ENCODE measurements around the gene PPP6R3. TPM values are rescaled to one million over a fixed set of nuclear protein-coding genes. Genes with fewer than 3 reads are reported as not detected.
"Not testable (repeated sequence)": the region's sequence is repeated elsewhere in the genome, so short reads cannot be mapped to it uniquely, and the experiment has no call there.

The PPP6R3 gene
- total RNA-seq, 2 donors from 2014 or later, result 110 to 138 TPM

DNA sequence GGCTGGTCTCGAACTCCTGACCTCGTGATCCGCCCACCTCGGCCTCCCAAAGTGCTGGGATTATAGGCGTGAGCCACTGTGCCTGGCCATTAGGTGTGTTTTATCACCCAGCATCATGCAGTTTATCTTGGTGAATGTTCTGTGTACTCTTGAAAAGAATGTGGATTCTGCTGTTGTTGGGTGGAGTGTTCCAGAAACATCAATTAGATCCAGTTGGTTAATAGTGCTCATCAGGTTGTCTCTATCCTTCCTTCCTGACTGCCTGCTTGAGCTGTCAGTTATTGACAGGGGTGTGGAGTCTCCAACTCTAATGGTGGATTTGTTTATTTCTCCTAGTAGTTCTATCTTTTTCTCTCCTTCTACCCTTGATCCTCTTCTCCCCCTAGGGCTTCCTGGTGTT, 30.2 kb upstream of the PPP6R3 start:
- no peak for ATAC-seq (replicated peaks)
- Mint-ChIP-seq H3K27me3 (no peaks in the 10 kb centered on the region), H3K4me1 (no peaks in the 10 kb centered on the region), H3K36me3 (ENCODE audit: low read depth) (no peaks in the 10 kb centered on the region), H3K4me3 (no peak overlapping the region), H3K27ac (no peak overlapping the region), H3K9me3 (peaks cover 13% of the 10 kb centered on the region)

DNA sequence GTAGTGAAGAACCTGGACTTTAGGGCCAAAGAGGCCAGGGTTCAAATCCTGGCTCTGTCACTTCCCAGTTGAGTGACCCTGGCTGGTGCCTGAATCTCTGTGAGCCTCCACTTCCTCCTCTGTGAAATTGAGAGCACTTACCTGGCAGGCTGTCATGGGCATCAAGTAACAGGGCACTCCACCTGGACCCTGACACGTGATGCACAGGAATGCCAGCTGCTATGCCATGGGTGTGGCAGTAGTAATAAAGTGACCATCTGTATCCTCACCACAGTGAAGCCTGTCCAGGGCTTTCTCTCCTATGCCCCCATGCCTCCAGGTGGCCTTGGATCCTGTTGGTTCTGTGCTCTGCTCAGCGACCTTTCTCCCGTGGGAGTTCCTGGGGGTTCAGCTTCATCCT, 29.8 kb upstream of the PPP6R3 start:
- H3K27ac Mint-ChIP-seq, result no peak overlapping the region
- H3K27me3 Mint-ChIP-seq, result no peaks in the 10 kb centered on the region
- H3K4me3 Mint-ChIP-seq, result no peak overlapping the region
- no peak for ATAC-seq (replicated peaks)
- no peaks in the 10 kb centered on the region for H3K36me3 Mint-ChIP-seq (ENCODE audit: low read depth)
- peaks cover 13% of the 10 kb centered on the region for H3K9me3 Mint-ChIP-seq
- no peaks in the 10 kb centered on the region for H3K4me1 Mint-ChIP-seq

DNA sequence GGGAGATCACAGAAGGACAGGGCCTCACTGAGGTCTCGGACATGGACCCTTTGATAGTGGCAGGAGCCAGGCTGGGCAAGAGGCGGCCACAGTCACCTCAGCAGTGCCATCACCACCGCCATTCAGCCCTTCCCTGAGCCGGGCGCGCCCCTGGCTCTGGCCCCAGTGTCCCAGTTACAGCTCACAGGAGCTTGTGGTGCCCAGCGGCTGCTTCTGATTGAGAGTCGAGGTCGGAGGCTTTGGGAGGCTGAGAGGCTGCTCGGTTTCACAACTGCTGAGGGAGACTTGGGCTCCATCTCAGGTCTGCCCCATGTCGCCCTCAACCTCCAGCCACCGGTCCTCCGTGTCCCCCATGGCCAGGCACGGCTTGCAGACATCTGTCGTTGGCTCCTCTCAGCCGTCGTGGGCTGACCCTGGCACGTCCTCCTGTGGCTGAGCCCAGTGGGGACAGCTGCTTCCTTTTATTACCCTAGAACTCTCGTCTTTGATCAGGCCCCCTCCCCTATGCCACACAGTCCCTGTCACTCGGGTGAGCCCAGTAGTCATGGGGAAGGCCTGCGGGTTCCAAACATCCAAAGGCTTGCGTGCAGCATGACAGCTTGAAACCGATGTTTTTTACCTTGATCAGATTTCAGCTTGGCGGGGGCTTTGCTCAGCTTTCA, 28.4 kb upstream of the PPP6R3 start:
- ATAC-seq (replicated peaks), result no peak
- H3K9me3 Mint-ChIP-seq, result peaks cover 13% of the 10 kb centered on the region
- H3K27me3 Mint-ChIP-seq, result no peaks in the 10 kb centered on the region
- H3K36me3 Mint-ChIP-seq (ENCODE audit: low read depth), result no peaks in the 10 kb centered on the region
- no peak overlapping the region for H3K4me3 Mint-ChIP-seq
- H3K4me1 Mint-ChIP-seq, result peaks cover under 1% of the 10 kb centered on the region
- no peak overlapping the region for H3K27ac Mint-ChIP-seq

DNA sequence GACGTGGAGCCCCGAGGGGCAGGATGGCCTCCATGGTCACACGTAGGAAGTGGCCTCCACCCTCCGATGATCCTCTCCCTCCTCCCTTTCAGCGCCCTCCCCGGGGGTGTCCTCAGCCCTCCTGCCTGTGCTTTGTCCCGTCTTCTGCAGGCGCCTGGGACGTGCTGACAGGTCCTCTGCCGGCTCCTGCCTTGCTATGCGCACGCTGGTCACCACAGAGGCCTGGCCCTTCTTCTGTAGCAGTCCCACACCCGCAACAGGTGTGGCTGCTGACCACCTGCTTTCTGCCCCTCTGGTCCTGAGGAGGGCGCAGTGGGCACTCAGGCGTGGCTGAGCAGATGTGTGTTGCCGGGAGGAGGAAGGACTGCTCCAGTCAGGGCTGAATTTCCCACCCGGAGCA, 27.7 kb upstream of the PPP6R3 start:
- Mint-ChIP-seq H3K9me3 (peaks cover 13% of the 10 kb centered on the region), H3K4me1 (peaks cover 4% of the 10 kb centered on the region), H3K4me3 (no peak overlapping the region), H3K27ac (no peak overlapping the region), H3K27me3 (no peaks in the 10 kb centered on the region), H3K36me3 (ENCODE audit: low read depth) (no peaks in the 10 kb centered on the region)
- ATAC-seq (replicated peaks), result no peak

DNA sequence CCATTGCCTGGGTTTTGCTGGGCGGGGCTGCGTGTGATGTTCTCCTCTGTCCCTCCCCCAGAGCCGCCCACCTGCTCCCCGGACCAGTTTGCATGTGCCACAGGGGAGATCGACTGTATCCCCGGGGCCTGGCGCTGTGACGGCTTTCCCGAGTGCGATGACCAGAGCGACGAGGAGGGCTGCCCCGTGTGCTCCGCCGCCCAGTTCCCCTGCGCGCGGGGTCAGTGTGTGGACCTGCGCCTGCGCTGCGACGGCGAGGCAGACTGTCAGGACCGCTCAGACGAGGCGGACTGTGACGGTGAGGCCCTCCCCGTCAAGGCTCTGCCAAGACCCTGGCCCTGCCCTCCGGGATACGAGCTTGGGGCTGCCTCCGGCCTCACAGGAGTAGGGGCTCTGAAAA, 27.0 kb upstream of the PPP6R3 start:
- no peak for ATAC-seq (replicated peaks)
- no peaks in the 10 kb centered on the region for H3K36me3 Mint-ChIP-seq (ENCODE audit: low read depth)
- peaks cover 10% of the 10 kb centered on the region for H3K9me3 Mint-ChIP-seq
- no peaks in the 10 kb centered on the region for H3K27me3 Mint-ChIP-seq
- no peak overlapping the region for H3K4me3 Mint-ChIP-seq
- H3K4me1 Mint-ChIP-seq, result peaks cover 4% of the 10 kb centered on the region
- no peak overlapping the region for H3K27ac Mint-ChIP-seq

DNA sequence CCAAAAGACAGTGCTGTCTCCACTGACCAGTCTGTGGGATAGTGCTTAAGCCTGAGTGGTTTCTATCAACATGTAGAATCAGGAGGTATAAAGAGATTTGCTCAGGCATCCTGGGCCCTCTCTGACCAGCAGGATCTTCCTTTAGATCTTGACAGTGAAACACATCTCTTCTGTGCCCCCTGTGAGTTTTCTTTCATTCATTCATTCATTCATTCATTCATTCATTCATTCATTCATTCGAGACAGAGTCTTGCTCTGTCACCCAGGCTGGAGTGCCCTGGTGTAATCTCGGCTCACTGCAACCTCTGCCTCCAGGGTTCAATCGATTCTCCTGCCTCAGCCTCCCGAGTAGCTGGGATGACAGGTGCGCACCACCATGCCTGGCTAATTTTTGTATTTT, 26.4 kb upstream of the PPP6R3 start:
- not testable (repeated sequence) for H3K27ac Mint-ChIP-seq; H3K36me3 Mint-ChIP-seq (ENCODE audit: low read depth); H3K4me1 Mint-ChIP-seq; H3K9me3 Mint-ChIP-seq; H3K4me3 Mint-ChIP-seq; ATAC-seq (replicated peaks); H3K27me3 Mint-ChIP-seq

DNA sequence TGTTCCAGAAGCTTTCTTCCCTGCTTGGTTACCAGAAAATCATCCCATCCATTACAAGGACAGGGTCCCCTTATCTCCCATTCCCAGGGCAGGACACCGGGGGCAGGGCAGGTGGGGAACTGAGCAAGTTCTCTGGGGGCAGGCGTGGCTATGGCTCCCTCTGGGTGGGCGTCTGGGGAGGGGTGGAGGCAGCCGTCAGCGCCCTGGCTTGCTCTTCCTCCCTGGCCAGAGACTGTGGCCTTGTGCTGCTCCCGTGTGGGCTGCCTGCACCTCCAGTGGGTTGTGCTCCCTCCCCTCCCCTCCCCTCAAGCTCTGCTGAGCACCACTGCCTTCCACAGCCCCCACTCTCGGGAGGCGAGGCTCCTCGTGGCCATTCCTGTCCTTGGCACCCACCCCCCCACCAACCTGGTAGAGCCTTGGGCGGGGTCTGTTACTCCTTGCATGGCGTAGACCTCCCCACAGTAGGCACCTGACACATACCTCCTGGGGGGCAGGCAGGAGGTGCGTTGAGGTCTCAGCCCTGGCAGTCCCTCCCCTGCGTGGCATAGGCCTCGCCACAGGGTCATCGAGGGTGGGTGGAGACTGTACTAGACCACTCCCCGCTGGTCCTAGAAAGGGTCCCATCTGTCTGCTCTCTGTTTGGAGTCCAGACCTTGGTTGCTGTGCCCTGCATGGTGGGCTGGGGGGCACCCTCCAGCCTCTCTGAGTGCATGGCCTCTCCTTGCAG, 24.2 kb upstream of the PPP6R3 start:
- H3K9me3 Mint-ChIP-seq, result no peaks in the 10 kb centered on the region
- no peak overlapping the region for H3K4me3 Mint-ChIP-seq
- H3K27ac Mint-ChIP-seq, result no peak overlapping the region
- peaks cover 4% of the 10 kb centered on the region for H3K4me1 Mint-ChIP-seq
- no peak for ATAC-seq (replicated peaks)
- no peaks in the 10 kb centered on the region for H3K36me3 Mint-ChIP-seq (ENCODE audit: low read depth)
- H3K27me3 Mint-ChIP-seq, result no peaks in the 10 kb centered on the region

DNA sequence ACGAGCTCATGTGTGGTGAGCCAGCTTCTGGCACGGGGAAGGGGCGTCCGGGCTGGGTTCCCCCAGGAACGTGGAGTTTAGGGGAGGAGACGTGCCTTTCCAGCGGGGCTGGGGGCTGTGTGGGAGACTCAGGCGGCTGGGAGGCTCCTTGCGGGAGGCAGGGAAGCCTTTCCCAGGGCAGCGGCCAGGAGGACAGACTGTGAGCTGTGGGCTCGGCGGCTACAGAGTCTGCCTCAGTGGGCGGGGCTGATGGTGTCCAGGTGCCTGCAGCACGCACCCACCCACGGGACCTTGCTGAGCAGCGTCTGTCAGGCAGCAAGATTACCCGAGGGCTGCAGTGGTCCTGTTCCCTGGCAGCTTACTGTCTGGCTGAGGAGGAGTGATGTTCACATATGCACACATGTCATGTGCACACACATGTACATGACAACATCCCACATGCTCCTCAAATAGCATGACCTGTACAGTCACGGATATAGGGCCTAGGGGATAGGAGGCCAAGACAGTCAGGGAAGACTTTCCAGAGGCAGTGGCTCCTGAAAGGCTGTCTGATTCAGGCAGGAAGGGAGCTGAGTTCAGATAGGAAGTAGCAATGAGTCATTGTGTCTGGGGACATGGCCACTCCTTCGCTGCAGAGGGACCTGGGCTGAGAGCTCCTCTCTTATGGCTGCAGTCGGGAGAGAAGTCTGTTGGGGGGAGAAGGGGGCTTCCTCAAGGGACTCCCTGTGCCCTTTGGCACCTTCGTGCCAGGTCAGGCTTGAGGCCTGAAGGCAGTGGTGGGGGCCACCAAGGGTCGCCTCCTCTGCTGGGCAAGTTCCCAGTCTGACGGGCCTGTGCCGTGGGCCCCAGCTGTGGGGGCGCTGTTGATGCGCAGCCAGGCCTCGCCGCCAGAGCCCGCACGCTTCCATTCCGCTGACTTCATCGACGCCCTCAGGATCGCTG, 23.3 kb upstream of the PPP6R3 start:
- Mint-ChIP-seq H3K27ac (no peak overlapping the region), H3K4me1 (peaks cover 4% of the 10 kb centered on the region), H3K9me3 (no peaks in the 10 kb centered on the region), H3K4me3 (no peak overlapping the region), H3K27me3 (no peaks in the 10 kb centered on the region), H3K36me3 (ENCODE audit: low read depth) (no peaks in the 10 kb centered on the region)
- ATAC-seq (replicated peaks), result peak; percentile 52

DNA sequence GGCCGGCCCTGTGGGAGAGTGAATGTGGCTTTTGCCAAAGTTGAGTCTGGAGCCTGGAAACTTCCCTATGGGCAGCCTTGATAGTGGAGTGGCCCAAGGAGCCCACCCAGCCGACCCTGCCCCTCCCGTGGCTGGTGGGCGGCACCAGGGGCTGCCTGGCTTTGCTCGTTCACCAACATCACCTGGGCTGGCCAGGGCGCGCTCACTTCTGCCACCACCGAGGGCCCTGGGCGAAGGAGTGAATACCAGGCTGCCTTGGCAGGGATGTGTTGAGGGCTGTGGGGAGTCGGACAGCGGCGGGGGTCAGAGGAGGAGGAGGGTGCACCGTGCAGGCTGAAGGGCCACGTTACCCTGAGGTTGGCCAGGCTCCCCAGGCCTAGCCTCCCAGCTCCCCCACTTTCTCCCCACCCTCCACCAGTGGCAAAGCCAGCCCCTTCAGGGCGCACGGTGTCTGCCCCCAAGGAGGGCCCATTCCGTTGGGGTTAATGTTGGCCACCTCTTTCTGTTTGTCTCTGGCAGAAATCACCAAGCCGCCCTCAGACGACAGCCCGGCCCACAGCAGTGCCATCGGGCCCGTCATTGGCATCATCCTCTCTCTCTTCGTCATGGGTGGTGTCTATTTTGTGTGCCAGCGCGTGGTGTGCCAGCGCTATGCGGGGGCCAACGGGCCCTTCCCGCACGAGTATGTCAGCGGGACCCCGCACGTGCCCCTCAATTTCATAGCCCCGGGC, 22.5 kb upstream of the PPP6R3 start:
- no peaks in the 10 kb centered on the region for H3K27me3 Mint-ChIP-seq
- H3K9me3 Mint-ChIP-seq, result no peaks in the 10 kb centered on the region
- no peak overlapping the region for H3K4me3 Mint-ChIP-seq
- no peak overlapping the region for H3K27ac Mint-ChIP-seq
- no peaks in the 10 kb centered on the region for H3K36me3 Mint-ChIP-seq (ENCODE audit: low read depth)
- ATAC-seq (replicated peaks), result no peak
- H3K4me1 Mint-ChIP-seq, result peaks cover 4% of the 10 kb centered on the region

DNA sequence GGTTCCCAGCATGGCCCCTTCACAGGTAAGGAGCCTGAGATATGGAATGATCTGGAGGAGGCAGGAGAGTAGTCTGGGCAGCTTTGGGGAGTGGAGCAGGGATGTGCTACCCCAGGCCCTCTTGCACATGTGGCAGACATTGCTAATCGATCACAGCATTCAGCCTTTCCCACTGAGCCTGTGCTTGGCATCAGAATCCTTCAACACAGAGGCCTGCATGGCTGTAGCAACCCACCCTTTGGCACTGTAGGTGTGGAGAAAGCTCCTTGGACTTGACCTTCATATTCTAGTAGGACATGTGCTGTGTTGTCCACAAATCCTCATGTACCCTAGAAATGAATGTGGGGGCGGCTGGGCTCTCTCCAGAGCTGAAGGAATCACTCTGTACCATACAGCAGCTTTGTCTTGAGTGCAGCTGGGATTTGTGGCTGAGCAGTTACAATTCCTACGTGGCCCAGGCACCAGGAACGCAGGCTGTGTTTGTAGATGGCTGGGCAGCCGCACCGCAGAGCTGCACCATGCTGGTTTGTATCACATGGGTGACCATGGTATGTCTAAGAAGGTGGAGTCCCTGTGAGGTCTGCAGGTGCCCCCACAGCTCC, 21.8 kb upstream of the PPP6R3 start:
- ATAC-seq (replicated peaks), result no peak
- H3K27ac Mint-ChIP-seq, result no peak overlapping the region
- H3K27me3 Mint-ChIP-seq, result no peaks in the 10 kb centered on the region
- no peaks in the 10 kb centered on the region for H3K36me3 Mint-ChIP-seq (ENCODE audit: low read depth)
- no peak overlapping the region for H3K4me3 Mint-ChIP-seq
- peaks cover 4% of the 10 kb centered on the region for H3K4me1 Mint-ChIP-seq
- H3K9me3 Mint-ChIP-seq, result no peaks in the 10 kb centered on the region

DNA sequence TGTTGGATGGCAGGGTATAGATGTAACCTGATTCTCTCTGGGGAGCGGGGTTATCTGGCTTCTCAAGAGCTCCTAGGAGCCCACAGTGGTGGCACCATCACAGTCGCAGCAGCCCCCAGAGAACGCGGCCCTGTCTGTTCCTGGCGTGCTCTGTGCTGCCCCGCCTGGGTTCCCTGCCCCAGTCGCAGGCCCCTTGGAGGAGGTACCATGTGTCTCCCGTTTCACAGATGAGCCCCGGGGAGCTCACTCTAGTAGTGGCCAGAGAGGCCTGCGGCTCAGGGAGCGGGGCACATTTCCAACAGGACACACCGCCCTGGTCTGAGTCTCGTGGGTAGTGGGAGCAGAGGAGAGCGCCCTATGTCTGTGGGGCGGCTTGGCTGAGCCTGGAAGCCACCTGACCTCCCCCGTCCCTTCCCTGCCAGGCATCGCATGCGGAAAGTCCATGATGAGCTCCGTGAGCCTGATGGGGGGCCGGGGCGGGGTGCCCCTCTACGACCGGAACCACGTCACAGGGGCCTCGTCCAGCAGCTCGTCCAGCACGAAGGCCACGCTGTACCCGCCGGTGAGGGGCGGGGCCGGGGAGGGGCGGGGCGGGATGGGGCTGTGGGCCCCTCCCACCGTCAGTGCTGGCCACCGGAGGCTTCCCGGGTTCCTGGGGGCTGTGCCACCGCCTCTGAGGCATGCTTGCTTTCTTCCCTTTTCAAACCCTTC, 21.0 kb upstream of the PPP6R3 start:
- Mint-ChIP-seq H3K27me3 (no peaks in the 10 kb centered on the region), H3K4me3 (no peak overlapping the region), H3K9me3 (no peaks in the 10 kb centered on the region), H3K27ac (no peak overlapping the region), H3K36me3 (ENCODE audit: low read depth) (no peaks in the 10 kb centered on the region), H3K4me1 (peaks cover 4% of the 10 kb centered on the region)
- ATAC-seq (replicated peaks), result no peak

DNA sequence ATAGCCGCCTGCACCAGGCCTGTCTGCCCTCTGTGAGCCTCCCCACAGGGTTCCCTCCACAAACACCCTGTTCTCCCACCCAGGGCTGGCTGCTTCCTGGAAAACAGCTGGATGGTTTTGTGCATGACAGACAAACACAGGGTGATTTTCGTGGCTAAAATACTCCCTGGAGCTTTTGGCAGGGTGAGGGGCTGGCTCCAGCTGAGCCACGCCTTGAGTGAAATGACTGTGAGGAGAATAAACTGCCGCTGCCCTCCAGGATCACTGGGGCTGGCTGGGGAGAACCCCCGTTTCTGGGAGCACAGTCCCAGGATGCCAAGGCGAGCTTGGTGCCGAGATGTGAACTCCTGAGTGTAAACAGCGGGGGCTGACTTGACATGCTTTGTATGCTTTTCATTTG, 20.3 kb upstream of the PPP6R3 start:
- Mint-ChIP-seq H3K9me3 (no peaks in the 10 kb centered on the region), H3K36me3 (ENCODE audit: low read depth) (no peaks in the 10 kb centered on the region), H3K4me1 (peaks cover 4% of the 10 kb centered on the region), H3K27me3 (no peaks in the 10 kb centered on the region), H3K4me3 (no peak overlapping the region), H3K27ac (no peak overlapping the region)
- ATAC-seq (replicated peaks), result no peak

DNA sequence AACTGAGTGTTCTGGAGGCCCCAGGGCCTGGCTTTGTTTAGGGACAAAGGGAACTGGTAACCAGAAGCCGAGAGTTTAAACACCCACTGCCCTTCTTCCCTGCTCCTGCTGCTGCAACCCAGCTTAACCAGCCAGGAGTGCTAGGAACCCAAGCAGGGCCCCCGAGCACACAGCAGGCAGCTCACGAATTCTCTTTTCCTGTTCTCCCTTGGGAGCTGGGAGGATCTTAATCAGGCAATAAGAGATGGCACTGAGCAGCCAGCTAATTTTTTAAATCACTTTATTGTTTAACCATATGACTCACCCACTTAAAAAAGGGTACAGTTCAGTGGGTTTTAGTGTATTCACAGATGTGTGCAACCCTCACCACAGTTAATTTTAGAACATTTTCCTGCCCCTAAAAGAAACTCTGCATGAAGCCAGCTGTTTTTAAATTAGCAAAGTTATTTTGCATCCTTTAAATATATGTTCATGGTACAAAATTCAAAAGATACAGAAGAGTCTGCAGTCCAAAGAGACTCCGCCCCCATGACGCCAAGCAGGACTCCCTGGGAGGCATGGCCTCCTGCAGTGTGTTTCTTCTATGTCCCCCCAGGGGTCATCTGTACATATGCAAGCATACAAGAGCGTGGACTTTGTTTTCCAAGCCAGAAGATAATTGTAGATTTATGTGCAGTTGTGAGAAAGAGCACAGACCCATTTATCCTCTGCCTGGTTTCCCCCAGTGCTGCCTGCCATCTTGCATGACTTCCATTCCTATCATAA, 18.9 kb upstream of the PPP6R3 start:
- Mint-ChIP-seq H3K27me3 (no peaks in the 10 kb centered on the region), H3K4me3 (no peak overlapping the region), H3K9me3 (no peaks in the 10 kb centered on the region), H3K4me1 (peaks cover 4% of the 10 kb centered on the region), H3K27ac (no peak overlapping the region), H3K36me3 (ENCODE audit: low read depth) (no peaks in the 10 kb centered on the region)
- no peak for ATAC-seq (replicated peaks)

Measured in activated T-helper 17 cell treated with anti-CD3 and anti-CD28 coated beads, Interleukin-2, amount 50 U/mL, for 72 hours (primary cell).